Cardiac muscle cell (in vitro differentiated cells and primary cell): ENCODE results near the gene KIF5C. TPM values are rescaled to one million over a fixed set of nuclear protein-coding genes. Genes with fewer than 3 reads are reported as not detected.

ENCODE experiments used
- DNase-seq, 2 donors: peaks; one replicate each; pipeline versions ENCODE4 v3.0.0 to v3.0.0-alpha.2; 2010 to 2017; ENCODE audit warnings: low read depth in 1 of 2, low spot score in 1 of 2
- H3K27ac ChIP-seq: fragments of 200-600 bp; sonication (generic); 2 replicates; pipeline ENCODE4 v1.5.1; 2016
- H3K27me3 ChIP-seq: fragments of 200-600 bp; sonication (generic); 2 replicates; pipeline ENCODE4 v1.6.0; 2016; ENCODE audit warnings: control low read depth
- H3K36me3 ChIP-seq: fragments of 200-600 bp; sonication (generic); 2 replicates; pipeline ENCODE4 v1.5.1; 2016; ENCODE audit warnings: control low read depth
- H3K4me1 ChIP-seq: fragments of 200-600 bp; sonication (generic); 2 replicates; pipeline ENCODE4 v1.8.1; 2017; ENCODE audit warnings: low read depth, mild to moderate bottlenecking, mixed run types
- H3K4me3 ChIP-seq: fragments of 200-600 bp; sonication (generic); 2 replicates; pipeline ENCODE4 v1.5.1; 2016; ENCODE audit warnings: mild to moderate bottlenecking
- H3K9me3 ChIP-seq: fragments of 200-600 bp; sonication (generic); 2 replicates; pipeline ENCODE4 v1.5.1; 2017; ENCODE audit warnings: low read depth, mild to moderate bottlenecking, control low read depth
- CTCF ChIP-seq: IDR thresholded peaks from 2 replicates; pipeline ENCODE4 v1.5.1; 2012; ENCODE audit warnings: low read depth, mild to moderate bottlenecking, low read length
- polyA plus RNA-seq: library from polyadenylated mRNA; unstranded; fragments of >200 nt; fragmentation: Nextera tagmentation; extraction: Ambion mirVana; gene quantifications from 2 replicates; pipeline ENCODE4 v1.2.1, GENCODE V29; 2016
- total RNA-seq: library from RNA; depleted of rRNA; stranded (reverse); fragments of >200 nt; gene quantifications from 2 replicates; pipeline ENCODE4 v1.2.3, GENCODE V29; 2016

The KIF5C gene
- total and polyA plus RNA-seq, 2 experiments from 2014 or later, result 0.82 to 3.0 TPM

- H3K4me1 ChIP-seq, result no peaks in the 10 kb centered on the region
- H3K9me3 ChIP-seq, result no peaks in the 10 kb centered on the region
- DNase-seq, result no peak
- H3K27me3 ChIP-seq, result no peaks in the 10 kb centered on the region
- no peaks in the 10 kb centered on the region for H3K36me3 ChIP-seq
- H3K27ac ChIP-seq, result no peak overlapping the region
- TF ChIP-seq CTCF, result no peak
- H3K4me3 ChIP-seq, result no peak overlapping the region
Measured at GRCh38 chr2:148939271-148939670, 64.2 kb downstream of the KIF5C start.

- TF ChIP-seq CTCF, result no peak
- no peaks in the 10 kb centered on the region for H3K36me3 ChIP-seq
- H3K4me3 ChIP-seq, result no peak overlapping the region
- no peaks in the 10 kb centered on the region for H3K9me3 ChIP-seq
- no peak for DNase-seq
- no peaks in the 10 kb centered on the region for H3K4me1 ChIP-seq
- H3K27ac ChIP-seq, result no peak overlapping the region
- H3K27me3 ChIP-seq, result no peaks in the 10 kb centered on the region
Measured at GRCh38 chr2:148943097-148943496, 68.1 kb downstream of the KIF5C start.

GRCh38 chr2:148944536-148944935 lies 69.5 kb downstream of the KIF5C start:
- H3K27ac ChIP-seq, result no peak overlapping the region
- TF ChIP-seq CTCF, result no peak
- H3K27me3 ChIP-seq, result no peaks in the 10 kb centered on the region
- no peak for DNase-seq
- no peaks in the 10 kb centered on the region for H3K36me3 ChIP-seq
- H3K9me3 ChIP-seq, result no peaks in the 10 kb centered on the region
- peaks cover 3% of the 10 kb centered on the region for H3K4me1 ChIP-seq
- no peak overlapping the region for H3K4me3 ChIP-seq

- Histone ChIP-seq H3K9me3 (no peaks in the 10 kb centered on the region), H3K36me3 (no peaks in the 10 kb centered on the region), H3K4me1 (peaks cover 5% of the 10 kb centered on the region), H3K27ac (no peak overlapping the region), H3K4me3 (no peak overlapping the region), H3K27me3 (no peaks in the 10 kb centered on the region)
- DNase-seq, result no peak
- no peak for TF ChIP-seq CTCF
Measured at GRCh38 chr2:148947299-148947698, 72.3 kb downstream of the KIF5C start.

GRCh38 chr2:148948868-148949267 lies 73.8 kb downstream of the KIF5C start:
- Histone ChIP-seq H3K27me3 (no peaks in the 10 kb centered on the region), H3K27ac (no peak overlapping the region), H3K4me1 (peaks cover 5% of the 10 kb centered on the region), H3K36me3 (no peaks in the 10 kb centered on the region), H3K4me3 (no peak overlapping the region), H3K9me3 (no peaks in the 10 kb centered on the region)
- TF ChIP-seq CTCF, result no peak
- no peak for DNase-seq

GRCh38 chr2:148949348-148949747 lies 74.3 kb downstream of the KIF5C start:
- no peak overlapping the region for H3K4me3 ChIP-seq
- DNase-seq, result no peak
- H3K27me3 ChIP-seq, result no peaks in the 10 kb centered on the region
- TF ChIP-seq CTCF, result no peak
- no peaks in the 10 kb centered on the region for H3K36me3 ChIP-seq
- H3K27ac ChIP-seq, result no peak overlapping the region
- no peaks in the 10 kb centered on the region for H3K9me3 ChIP-seq
- peaks cover 5% of the 10 kb centered on the region for H3K4me1 ChIP-seq
